SKM-1 (cell line): Measurements from ENCODE around the gene COL24A1.
"Not testable (repeated sequence)": the region's sequence is repeated elsewhere in the genome, so short reads cannot be mapped to it uniquely, and the experiment has no call there.

Source experiments
- DNase-seq: peaks from one replicate; lab custom pipeline; 2025; ENCODE audit not compliant: unreplicated experiment; lab: John Stamatoyannopoulos, UW

COL24A1 gene

DNA sequence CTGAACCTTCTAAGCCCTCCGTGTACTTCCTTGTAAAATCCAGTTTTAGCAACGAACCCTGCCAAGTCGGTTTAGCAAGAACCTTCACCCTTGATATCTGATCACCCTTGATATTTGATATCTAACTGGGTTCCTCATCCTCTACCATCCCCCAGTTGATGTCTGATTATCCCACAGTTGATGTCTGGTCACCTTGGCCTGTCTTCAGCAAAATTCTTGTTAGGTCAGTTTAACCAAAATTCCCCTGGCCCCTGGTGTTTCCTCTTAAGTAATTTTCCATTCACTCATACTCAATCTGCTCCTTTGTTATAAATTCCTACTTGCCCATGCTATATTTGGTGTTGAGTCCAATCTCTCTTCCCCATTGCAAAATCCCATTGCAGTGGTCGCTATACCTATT is 333.9 kb downstream of the COL24A1 start:
- no peak for DNase-seq

DNA sequence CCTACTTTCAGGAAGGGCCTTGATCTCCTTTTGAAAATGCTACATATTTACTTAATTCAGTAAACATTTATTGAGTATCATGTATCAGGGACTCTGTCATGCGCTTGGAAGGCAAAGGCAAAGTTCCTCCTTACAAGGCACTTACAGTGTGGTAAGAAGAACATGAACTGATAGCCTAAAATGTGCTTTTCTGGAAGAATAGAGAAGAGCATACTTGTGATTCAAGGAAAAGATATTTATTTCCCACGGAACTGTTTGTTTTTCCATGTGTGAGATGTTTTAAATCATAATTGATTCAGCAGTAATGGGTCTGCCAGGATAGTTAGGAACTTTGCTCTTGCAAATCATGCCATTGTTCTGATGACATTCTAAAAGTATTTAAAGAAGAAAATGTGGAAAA is 338.2 kb downstream of the COL24A1 start:
- no peak for DNase-seq

DNA sequence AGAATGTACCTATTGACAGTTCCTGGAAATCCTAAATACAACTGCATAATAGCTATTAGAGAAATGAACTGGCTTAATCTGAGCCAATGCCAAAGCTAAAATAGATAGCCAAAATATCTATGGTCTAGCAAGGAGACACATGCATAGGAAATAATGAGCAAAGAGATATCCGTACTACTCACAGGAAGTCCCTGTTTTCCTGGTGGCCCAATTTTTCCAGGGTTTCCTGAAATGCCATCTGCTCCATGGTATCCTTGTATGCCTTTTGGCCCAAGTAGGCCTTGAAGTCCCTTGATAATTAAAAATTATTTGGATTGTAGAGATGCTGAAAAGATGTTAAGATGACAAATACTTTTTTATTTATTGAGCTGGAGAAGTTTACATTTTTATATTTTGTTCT is 340.0 kb downstream of the COL24A1 start:
- no peak for DNase-seq

DNA sequence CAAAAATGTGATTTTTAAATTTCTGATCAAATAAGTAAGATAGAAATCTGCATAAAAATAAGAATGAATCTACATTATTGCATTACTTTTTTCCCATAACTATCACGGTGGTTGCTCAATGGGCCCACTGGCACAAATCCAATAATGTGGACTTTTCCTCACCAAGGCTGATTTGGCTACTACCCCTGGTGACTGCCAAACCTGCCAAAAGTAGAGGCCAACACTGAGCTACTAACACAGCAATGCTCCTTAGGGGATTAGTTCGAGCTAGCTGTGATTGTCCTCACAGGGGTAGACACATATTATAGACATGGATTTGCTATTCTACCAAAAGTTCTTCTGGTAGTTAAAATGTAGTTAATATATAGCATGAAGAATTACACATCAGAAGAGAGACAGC is 340.7 kb downstream of the COL24A1 start:
- DNase-seq = no peak

DNA sequence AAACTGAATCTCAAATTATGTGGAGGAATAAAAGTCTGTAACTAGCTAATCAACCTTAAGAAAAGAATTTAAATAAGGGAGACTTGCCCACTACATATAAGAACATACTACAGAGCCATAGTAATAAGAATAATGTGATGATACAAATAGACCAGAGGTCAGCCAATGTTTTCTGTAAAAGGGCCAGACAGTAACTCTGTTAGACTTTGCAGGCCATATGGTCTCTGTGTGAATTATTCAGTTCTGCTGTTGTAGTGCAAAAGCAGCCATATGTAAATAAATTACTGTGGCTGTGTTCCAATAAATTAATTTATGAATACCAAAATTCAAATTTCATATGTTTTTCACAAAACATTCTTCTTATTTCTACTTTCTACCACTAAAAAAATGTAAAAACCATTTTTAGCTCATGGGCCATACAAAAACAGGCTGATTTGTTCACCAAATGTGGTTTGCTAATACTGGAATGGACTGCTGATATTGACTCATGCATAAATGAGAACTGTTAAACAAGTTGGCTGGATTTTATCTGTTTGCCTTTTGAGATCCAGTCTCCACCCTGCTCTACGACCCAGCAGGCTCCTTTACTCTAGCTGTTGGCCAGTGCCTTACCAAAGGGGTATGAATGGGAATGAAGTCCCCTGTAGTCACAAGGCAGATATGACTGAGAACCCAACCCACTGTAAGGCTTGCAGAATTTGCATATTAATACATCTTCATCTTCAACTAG is 350.2 kb downstream of the COL24A1 start:
- DNase-seq = no peak

DNA sequence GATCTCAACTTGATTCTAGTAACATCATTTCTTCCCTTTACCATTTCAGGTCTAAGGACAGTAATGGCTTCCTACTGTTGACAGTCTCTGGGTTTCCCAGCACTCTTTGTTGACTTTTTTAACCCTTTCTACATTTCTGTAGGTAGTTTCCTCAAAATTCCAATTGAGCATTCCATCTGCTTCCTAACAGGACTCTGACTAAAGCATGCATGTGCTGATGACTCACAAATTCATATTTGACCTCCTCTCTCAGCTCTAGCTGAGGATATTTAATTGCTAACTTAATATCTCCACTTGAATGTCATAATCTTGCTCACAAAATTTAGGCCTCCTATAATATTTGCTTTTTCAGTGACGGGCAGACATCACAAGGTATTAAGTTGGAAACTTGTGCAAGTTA is 355.1 kb downstream of the COL24A1 start:
- no peak for DNase-seq

DNA sequence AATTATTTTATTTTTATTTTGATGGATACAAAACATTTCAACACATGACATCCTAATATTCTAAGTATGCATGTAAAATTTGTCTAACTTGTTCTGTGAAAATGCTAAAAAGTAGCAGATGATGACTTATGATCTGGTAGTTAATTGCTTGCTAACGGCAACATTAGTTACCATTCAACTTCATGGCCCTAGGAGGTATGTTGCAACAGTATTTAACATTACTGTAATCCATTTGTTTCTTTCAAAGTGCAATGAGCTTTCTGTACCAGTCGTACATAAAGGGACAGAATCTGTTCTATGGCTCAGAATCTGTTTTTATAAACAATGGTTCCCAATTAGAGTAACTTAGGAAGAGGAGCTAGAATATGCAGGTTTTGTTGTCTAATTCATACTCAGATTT is 356.8 kb downstream of the COL24A1 start:
- DNase-seq = no peak

DNA sequence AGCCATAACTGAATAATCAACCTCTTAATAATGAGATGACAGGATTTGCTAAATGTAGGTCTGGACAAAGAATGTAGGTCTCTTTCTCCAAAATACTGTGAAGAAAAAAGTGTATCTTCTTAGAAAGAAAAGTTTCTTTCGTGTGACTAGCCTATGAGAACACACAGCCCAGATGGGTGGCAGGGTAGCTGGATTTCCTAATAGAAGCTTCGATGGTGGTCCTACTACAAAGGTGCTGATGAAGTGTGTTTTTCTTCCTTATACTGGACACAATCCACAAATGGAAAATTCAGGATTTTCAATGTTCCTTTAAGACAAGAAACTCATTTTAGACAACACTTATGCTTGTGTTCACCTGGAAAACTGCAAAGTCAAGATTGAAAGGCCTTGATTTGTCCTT is 358.2 kb downstream of the COL24A1 start:
- DNase-seq = no peak

DNA sequence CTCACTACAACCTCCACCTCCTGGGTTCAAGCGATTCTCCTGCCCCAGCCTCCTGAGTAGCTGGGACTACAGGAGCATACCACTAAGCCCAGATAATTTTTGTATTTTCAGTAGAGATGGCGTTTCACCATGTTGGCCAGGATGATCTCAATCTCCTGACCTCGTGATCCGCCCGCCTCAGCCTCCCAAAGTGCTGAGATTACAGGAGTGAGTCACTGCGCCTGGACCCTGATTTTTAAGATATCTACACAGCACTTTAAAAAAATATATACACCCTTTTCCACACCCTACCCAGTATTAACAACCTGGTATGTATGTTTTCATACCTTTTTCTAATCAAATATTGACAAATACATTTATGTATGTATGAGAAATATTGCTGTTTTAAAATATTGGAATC is 379.6 kb downstream of the COL24A1 start:
- not testable (repeated sequence) for DNase-seq

DNA sequence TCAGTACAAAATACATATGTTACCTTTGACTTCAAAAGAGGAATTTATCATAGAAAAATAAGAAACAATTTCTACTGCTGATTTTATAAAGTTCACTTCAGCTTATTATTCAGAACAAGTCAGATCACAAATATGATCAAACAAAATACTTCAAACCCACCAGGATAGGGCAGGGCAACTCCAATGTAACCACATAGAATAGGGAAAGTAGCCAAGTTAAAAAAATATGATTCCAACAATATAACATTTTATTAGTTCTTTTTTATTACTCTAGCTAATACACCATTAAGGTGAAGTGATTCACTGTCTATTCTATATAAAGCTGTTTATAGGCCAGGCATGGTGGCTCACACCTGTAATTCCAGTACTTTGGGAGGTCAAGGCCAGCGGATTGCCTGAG is 393.8 kb downstream of the COL24A1 start:
- DNase-seq = no peak

DNA sequence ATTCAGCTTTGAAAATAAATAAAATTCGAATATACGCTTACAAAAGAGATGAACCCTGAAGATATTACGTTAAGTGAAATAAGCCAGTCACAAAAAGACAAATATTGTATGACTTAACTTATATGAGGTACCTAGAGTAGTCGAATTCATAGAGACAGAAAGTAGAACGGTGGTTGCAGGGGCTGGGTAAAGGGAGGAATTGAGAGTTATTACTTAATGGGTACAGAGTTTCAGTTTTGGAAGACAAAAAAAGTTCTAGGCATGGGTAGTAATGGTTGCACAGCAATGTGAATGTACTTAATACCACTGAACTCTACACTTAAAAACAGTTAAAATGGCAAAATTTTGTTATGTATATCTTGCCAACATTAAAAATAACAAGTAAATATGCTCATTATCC is 399.7 kb downstream of the COL24A1 start:
- no peak for DNase-seq

DNA sequence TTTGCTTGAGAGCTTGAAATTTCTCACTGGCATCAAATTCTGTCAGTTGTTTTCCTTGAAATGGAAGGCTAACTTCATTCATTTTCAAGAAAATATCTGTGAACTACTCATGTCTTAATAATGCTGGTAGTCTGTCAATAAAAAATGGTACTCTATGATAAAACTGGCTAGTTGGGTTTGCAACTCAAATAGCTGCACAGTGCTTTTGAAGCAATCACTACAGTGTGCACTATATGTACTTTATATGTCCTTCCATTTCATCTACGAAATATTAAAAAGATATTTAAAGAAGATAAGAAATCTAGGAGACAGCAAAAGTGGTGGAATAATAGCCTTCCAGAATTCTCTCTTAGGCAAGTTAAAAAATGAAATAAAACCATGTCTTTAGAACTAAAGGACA is 408.5 kb downstream of the COL24A1 start:
- DNase-seq = no peak

DNA sequence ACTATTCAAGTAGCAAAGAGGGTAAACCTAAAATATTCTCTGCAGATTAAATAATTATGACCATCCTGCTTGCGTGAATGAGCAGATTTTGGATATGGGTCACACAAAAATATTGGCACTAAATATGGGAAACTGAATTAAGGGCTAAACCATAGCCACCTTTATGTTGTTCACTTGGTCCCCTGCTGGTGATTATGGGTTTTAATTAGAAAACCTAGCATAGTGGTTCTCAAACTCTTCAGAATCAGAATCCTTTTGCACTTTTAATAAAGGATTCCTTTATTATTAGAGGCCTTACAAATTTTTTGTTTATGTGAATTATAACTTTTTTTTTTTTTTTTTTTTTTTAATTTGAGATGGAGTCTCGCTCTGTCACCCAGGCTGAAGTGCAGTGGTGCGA is 409.8 kb downstream of the COL24A1 start:
- no peak for DNase-seq

DNA sequence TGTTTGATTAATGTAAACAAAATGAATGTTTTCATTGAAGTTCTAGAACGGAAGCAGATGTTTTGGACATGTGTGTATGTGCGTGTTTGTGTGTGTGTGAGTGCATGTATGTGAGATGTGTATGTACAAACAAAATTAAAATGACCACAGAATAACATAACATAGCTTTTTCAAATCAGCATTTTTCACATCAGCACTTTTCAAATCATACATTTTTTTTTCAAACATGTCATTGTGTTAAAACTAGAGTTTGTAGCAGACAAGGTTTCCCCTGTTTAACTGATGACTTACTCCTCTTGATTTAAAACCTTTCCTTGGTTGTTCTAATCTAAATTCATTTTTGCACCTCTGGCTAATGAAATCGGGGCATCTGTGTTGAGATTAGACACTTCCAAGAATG is 412.8 kb downstream of the COL24A1 start:
- no peak for DNase-seq

DNA sequence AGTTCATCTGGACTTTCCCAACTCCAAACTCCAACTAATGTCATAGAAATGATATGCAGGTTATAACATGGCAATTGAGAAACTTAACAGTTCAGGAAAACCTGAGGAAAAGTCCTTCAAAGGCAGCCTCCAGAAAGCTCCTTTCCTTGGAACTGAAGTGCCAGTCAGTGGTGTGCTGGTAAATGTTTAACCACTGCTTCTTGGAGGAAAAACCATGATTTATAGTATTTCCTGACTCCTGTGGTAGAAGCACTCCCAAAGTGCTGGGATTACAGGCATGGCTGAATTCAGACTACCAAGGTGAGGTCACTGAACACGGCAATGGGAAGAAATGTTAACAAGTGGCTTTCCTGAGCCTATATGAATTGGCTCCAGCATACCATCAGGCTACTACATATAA is 421.6 kb downstream of the COL24A1 start:
- no peak for DNase-seq

DNA sequence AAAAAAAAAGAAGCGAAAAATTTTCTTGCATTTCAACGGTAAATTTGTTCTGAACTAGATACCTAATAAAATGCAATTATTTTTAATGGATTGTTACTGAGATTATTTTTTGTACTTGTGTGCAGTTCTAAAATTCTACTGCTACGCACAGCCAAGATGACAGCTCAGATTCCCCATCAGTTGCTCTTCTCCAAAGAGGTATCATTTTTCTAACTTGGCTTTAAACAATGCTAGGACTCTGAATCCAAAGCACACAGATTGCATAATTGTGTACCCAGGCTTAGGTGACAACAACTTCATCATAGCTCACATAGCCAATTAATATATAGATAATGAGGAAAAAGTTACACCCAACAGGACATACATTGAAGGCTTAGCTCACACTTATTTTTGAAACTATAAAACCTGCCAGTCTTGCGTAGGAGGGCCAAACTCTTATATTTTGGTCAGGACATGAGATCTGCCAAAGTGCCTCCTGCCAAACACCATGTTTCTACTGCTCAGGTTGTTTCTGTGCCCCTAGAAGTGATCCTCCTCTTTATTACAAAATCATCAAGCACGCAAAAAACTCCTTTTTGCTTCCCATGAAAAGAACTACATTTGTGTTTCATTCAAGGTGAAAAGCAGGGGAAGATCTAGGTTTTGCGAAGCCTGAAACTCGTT is 437.8 kb downstream of the COL24A1 start:
- no peak for DNase-seq

DNA sequence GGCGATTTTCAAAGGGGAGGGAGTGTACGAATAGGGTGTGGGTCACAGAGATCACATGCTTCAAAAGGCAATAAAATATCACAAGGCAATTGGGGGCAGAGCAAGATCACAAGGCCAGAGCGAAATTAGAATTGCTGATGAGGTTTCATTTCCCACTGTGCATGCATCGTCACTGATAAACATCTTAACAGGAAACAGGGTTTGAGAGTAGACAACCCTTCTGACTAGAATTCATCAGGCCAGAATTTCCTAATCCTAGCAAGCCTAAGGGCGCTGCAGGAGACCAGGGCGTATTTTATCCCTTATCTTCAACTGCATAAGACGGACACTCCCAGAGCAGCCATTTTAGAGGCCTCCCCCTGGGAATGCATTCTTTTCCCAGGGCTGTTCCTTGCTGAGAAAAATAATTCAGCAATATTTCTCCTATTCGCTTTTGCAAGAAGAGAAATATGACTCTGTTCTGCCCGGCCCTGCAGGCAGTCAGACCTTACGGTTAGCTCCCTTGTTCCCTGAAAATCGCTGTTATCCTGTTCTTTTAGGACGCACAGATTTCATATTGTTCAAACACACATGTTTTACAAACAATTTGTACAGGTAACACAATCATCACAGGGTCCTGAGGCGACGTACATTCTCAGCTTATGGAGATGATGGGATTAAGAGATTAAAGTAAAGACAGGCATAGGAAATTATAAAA is 442.0 kb downstream of the COL24A1 start:
- not testable (repeated sequence) for DNase-seq

DNA sequence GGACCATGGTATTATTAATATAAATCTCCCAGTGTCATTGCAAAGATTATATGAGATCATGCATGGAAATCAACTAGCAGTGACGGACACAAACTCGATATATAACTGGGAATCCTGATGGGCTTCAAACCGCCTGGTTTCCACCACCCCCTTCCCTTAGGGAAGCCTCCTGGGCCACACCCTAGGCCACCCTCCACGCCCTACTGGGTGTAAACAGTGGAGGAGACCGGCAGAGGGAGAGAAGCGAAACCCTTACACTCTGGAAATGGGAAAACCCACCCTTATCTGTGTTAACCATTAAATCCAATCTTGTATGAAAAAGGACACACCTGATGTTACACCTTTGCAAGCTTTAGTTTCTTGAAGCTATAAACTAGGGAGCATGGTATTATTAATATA is 447.7 kb downstream of the COL24A1 start:
- no peak for DNase-seq

DNA sequence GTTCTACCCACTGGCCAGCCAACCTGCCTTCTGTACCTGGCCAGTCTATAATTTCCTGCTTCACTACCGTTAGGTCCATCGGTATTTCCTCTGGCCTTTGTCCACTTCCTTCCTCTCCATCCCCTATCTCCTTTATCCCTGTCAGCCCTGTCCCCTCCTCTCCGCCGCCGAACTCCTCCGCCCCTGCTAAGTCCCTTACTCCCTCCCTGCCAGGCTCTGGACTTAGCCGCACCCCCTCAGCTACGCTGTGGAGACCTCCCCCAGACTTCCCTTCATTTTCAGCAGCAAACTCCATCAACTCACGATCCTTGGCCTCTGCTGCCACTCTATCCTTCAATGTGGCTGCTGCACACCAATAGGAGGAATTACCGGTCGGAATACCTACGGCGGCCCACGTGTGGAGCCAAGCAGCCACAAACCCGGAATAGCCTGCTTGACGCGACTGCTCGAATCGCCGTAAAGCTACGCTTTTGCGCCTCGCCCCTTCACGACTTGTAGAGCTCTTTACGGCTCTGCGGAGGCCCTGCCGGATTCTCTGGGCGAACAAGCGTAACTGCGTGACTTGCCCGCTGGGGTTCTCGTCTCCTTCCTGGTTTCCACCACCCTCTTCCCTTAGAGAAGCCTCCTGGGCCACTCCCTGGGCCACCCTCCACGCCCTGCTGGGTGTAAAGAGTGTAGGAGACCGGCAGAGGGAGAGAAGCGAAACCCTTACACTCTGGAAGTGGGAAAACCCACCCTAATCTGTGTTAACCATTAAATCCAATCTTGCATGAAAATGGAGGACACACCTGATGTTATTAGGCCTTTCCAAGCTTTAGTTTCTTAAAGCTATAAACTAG is 448.4 kb downstream of the COL24A1 start, which contains the start of gene ZNHIT6:
ZNHIT6 (minus strand) TSS at position 444 of the 839 bp plus-strand sequence; CDS start at position 295, 149 bp downstream.
- DNase-seq = peak; percentile 91

DNA sequence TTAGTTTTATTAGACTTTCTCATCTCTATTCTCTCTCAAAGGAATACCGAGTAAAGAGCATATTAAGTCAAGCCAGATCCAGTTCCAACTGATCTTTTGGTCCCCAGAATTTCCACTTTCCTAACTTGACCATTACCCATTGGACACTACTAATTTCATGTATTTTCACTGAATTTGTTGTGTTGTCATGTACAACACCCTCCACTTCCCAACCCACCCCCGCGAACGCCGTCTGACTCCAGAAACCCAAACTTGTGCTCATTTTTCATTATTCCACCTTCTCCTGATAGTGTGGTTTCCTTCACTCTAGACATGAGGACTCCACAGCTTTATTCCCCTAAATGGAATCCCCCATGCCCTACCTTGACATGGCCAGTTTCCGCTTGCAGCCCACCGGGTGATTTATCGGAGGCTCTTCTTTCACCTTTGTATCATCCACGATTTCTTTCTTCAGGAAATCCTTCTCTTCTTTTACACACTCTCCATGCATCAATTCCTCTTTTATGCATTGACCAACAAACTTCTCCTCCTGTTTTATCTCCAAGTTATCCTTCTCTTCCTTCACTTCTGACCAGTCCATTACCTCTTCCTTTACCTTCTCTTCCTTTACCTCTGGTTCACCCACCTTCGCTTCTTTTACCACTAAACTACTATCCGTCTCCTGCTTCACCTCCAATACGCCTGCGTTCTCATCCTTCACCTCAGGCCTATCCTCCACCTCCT is 449.1 kb downstream of the COL24A1 start:
- no peak for DNase-seq

DNA sequence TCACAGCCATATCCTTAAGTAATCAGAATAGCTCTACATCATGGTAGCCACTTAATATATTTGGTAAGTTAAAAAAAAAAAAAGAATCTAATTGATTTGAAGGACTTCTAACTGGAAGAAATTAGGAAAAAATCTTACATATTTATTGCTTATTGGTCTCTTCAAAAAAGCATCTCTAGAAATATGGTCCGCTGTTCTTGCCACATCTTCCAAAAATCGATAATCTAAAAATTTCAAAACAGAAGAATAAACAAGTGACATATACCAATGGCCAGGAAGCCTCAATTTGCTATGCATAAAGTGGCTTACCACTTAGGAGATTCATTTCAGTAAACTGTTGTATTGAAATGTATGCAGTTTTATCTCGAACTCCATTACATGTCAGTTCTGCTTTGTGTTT is 450.6 kb downstream of the COL24A1 start:
- no peak for DNase-seq
